GM23248 (cell line): ENCODE data around the gene CRYBG1.

Source experiments
- EZH2 ChIP-seq: fragments of 200-600 bp; sonication (generic); IDR thresholded peaks from 2 replicates; pipeline ENCODE4 v1.6.1; 2018; ENCODE audit warnings: antibody characterized with exemption, mild to moderate bottlenecking; ENCODE audit not compliant: insufficient read depth, poor library complexity, severe bottlenecking
- EZH2phosphoT487 ChIP-seq: fragments of 200-600 bp; sonication (generic); IDR thresholded peaks from 2 replicates; pipeline ENCODE4 v1.6.1; 2018; ENCODE audit warnings: antibody characterized with exemption, moderate library complexity, mild to moderate bottlenecking, low read depth; ENCODE audit not compliant: insufficient read depth

GRCh38 chr6:106508277-106508676 lies 147.8 kb downstream of the CRYBG1 start:
- TF ChIP-seq EZH2phosphoT487 (no peak), EZH2 (no peak)
